Activated CD8-positive, alpha-beta T cell treated with anti-CD3 and anti-CD28 coated beads, Interleukin-2, amount 10 ng/mL, durations not matched to agents 7 days and 5 days (primary cell): ENCODE results near the gene PARG. TPM values are rescaled to one million over a fixed set of nuclear protein-coding genes. Genes with fewer than 3 reads are reported as not detected.
"Not testable (repeated sequence)": the region's sequence is repeated elsewhere in the genome, so short reads cannot be mapped to it uniquely, and the experiment has no call there.

Experiments used
- ATAC-seq: fragments of 150-1000 bp; cut with Tn5 transposase; one replicate; pipeline ENCODE4 v1.10.0; 2021; ENCODE audit warnings: moderate library complexity
- CTCF ChIA-PET: fragments of 350-600 bp; sonication (Branson Sonifier 250); formaldehyde crosslinking; loops from one replicate; lab custom pipeline; 2021; ENCODE audit warnings: antibody characterized with exemption; lab: Charles Lee
- POLR2A ChIA-PET: fragments of 350-600 bp; sonication (Branson Sonifier 250); formaldehyde crosslinking; loops from one replicate; lab custom pipeline; 2021; ENCODE audit warnings: antibody characterized with exemption; lab: Charles Lee
- DNase-seq: peaks from one replicate; pipeline ENCODE4 v3.0.0-alpha.2; 2020
- H3K27ac Mint-ChIP-seq: one replicate; pipeline ENCODE4 v1.8.0; 2021; ENCODE audit warnings: mild to moderate bottlenecking, mixed read lengths
- H3K27me3 Mint-ChIP-seq: one replicate; pipeline ENCODE4 v1.8.0; 2021; ENCODE audit warnings: low read depth, mixed read lengths
- H3K36me3 Mint-ChIP-seq: one replicate; pipeline ENCODE4 v1.8.0; 2021; ENCODE audit warnings: low read depth, mixed read lengths
- H3K4me1 Mint-ChIP-seq: one replicate; pipeline ENCODE4 v1.8.0; 2021; ENCODE audit warnings: low read depth, mixed read lengths
- H3K4me3 Mint-ChIP-seq: one replicate; pipeline ENCODE4 v1.8.0; 2021; ENCODE audit warnings: mild to moderate bottlenecking, mixed read lengths
- H3K9me3 Mint-ChIP-seq: one replicate; pipeline ENCODE4 v1.8.0; 2022; ENCODE audit warnings: mixed read lengths; ENCODE audit not compliant: insufficient read depth
- total RNA-seq, 2 experiments: library from RNA; stranded (reverse); gene quantifications; one replicate each; pipeline ENCODE4 v1.2.3, GENCODE V29; 2021

The PARG gene
- total RNA-seq, 2 experiments from 2014 or later: 29.7 to 31.6 TPM

GRCh38 chr10:49890025-49890424, 51.8 kb downstream of the PARG start:
- H3K4me1 Mint-ChIP-seq, H3K27ac Mint-ChIP-seq, POLR2A ChIA-PET, ATAC-seq, DNase-seq, H3K36me3 Mint-ChIP-seq, H3K27me3 Mint-ChIP-seq, CTCF ChIA-PET, H3K4me3 Mint-ChIP-seq, H3K9me3 Mint-ChIP-seq: not testable (repeated sequence)

- CTCF ChIA-PET, ATAC-seq, H3K27me3 Mint-ChIP-seq, H3K4me3 Mint-ChIP-seq, H3K4me1 Mint-ChIP-seq, H3K36me3 Mint-ChIP-seq, H3K9me3 Mint-ChIP-seq, H3K27ac Mint-ChIP-seq, POLR2A ChIA-PET, DNase-seq: not testable (repeated sequence)
Measured at GRCh38 chr10:49884739-49885331, 57.0 kb downstream of the PARG start.

GRCh38 chr10:49883852-49884251, 58.0 kb downstream of the PARG start:
- H3K4me3 Mint-ChIP-seq, POLR2A ChIA-PET, H3K27me3 Mint-ChIP-seq, CTCF ChIA-PET, ATAC-seq, H3K36me3 Mint-ChIP-seq, DNase-seq, H3K4me1 Mint-ChIP-seq, H3K27ac Mint-ChIP-seq, H3K9me3 Mint-ChIP-seq: not testable (repeated sequence)

GRCh38 chr10:49882327-49882726, 59.5 kb downstream of the PARG start:
- H3K4me3 Mint-ChIP-seq, H3K4me1 Mint-ChIP-seq, H3K9me3 Mint-ChIP-seq, H3K36me3 Mint-ChIP-seq, ATAC-seq, CTCF ChIA-PET, H3K27ac Mint-ChIP-seq, H3K27me3 Mint-ChIP-seq, POLR2A ChIA-PET, DNase-seq: not testable (repeated sequence)

- H3K4me1 Mint-ChIP-seq, H3K4me3 Mint-ChIP-seq, DNase-seq, ATAC-seq, H3K27ac Mint-ChIP-seq, POLR2A ChIA-PET, CTCF ChIA-PET, H3K27me3 Mint-ChIP-seq, H3K9me3 Mint-ChIP-seq, H3K36me3 Mint-ChIP-seq: not testable (repeated sequence)
Measured at GRCh38 chr10:49872740-49873139, 69.1 kb downstream of the PARG start.

- H3K36me3 Mint-ChIP-seq, CTCF ChIA-PET, POLR2A ChIA-PET, H3K27ac Mint-ChIP-seq, H3K27me3 Mint-ChIP-seq, ATAC-seq, H3K4me3 Mint-ChIP-seq, DNase-seq, H3K9me3 Mint-ChIP-seq, H3K4me1 Mint-ChIP-seq: not testable (repeated sequence)
Measured at GRCh38 chr10:49871462-49871861, 70.4 kb downstream of the PARG start.

- H3K4me3 Mint-ChIP-seq, H3K4me1 Mint-ChIP-seq, H3K36me3 Mint-ChIP-seq, CTCF ChIA-PET, ATAC-seq, H3K27me3 Mint-ChIP-seq, DNase-seq, H3K27ac Mint-ChIP-seq, H3K9me3 Mint-ChIP-seq, POLR2A ChIA-PET: not testable (repeated sequence)
Measured at GRCh38 chr10:49859933-49860332, 81.9 kb downstream of the PARG start.

GRCh38 chr10:49858697-49859382, 83.0 kb downstream of the PARG start:
- POLR2A ChIA-PET, DNase-seq, H3K27ac Mint-ChIP-seq, CTCF ChIA-PET, H3K27me3 Mint-ChIP-seq, H3K4me1 Mint-ChIP-seq, ATAC-seq, H3K9me3 Mint-ChIP-seq, H3K4me3 Mint-ChIP-seq, H3K36me3 Mint-ChIP-seq: not testable (repeated sequence)

- ATAC-seq, POLR2A ChIA-PET, DNase-seq, H3K27ac Mint-ChIP-seq, H3K36me3 Mint-ChIP-seq, H3K4me1 Mint-ChIP-seq, CTCF ChIA-PET, H3K4me3 Mint-ChIP-seq, H3K27me3 Mint-ChIP-seq, H3K9me3 Mint-ChIP-seq: not testable (repeated sequence)
Measured at GRCh38 chr10:49849520-49849919, 92.3 kb downstream of the PARG start.

GRCh38 chr10:49844775-49845595, 96.8 kb downstream of the PARG start:
- DNase-seq (no peak), ATAC-seq (no peak)
- Mint-ChIP-seq H3K27ac (no peak overlapping the region), H3K4me1 (no peaks in the 10 kb centered on the region), H3K27me3 (no peaks in the 10 kb centered on the region), H3K9me3 (no peaks in the 10 kb centered on the region), H3K4me3 (no peak overlapping the region), H3K36me3 (peaks cover 16% of the 10 kb centered on the region)
- CTCF ChIA-PET: no interaction called here
- POLR2A ChIA-PET: no interaction called here

- H3K27me3 Mint-ChIP-seq, CTCF ChIA-PET, ATAC-seq, DNase-seq, H3K4me1 Mint-ChIP-seq, H3K27ac Mint-ChIP-seq, H3K4me3 Mint-ChIP-seq, POLR2A ChIA-PET, H3K9me3 Mint-ChIP-seq: not testable (repeated sequence)
- H3K36me3 Mint-ChIP-seq: peaks cover 28% of the 10 kb centered on the region
Measured at GRCh38 chr10:49842333-49842628, 99.5 kb downstream of the PARG start.

GRCh38 chr10:49841615-49842332, 100.1 kb downstream of the PARG start:
- Mint-ChIP-seq H3K36me3 (peaks cover 28% of the 10 kb centered on the region), H3K9me3 (no peaks in the 10 kb centered on the region), H3K4me3 (no peak overlapping the region), H3K27ac (no peak overlapping the region), H3K4me1 (no peaks in the 10 kb centered on the region), H3K27me3 (no peaks in the 10 kb centered on the region)
- ChIA-PET CTCF (no interaction called here), POLR2A (no interaction called here)
- DNase-seq: no peak
- ATAC-seq: no peak
